H1 (cell line): ENCODE data around the gene HBD.

Experiments
- BRCA1 ChIP-seq: IDR thresholded peaks from 2 replicates; pipeline ENCODE4 v1.6.1; 2012; ENCODE audit warnings: low read depth, low read length, improper control_type of control experiment
- CBX5 ChIP-seq: fragments of 300-800, 300-1000 bp; sonication (generic); IDR thresholded peaks from 2 replicates; pipeline ENCODE4 v1.7.1; 2016; ENCODE audit warnings: antibody characterized with exemption, low read length, low read depth
- CHD1 ChIP-seq: IDR thresholded peaks from 2 replicates; pipeline ENCODE4 v1.6.1; 2012; ENCODE audit warnings: low read depth, low read length, improper control_type of control experiment
- CHD2 ChIP-seq: IDR thresholded peaks from 2 replicates; pipeline ENCODE4 v1.6.1; 2012; ENCODE audit warnings: low read length, improper control_type of control experiment
- EZH2 ChIP-seq: fragments of 200-600 bp; sonication (generic); IDR thresholded peaks from 2 replicates; pipeline ENCODE4 v1.7.1; 2012; ENCODE audit warnings: low read depth, mild to moderate bottlenecking, moderate library complexity, low read length, inconsistent platforms; ENCODE audit not compliant: severe bottlenecking
- JUN ChIP-seq: IDR thresholded peaks from 2 replicates; pipeline ENCODE4 v1.6.1; 2011; ENCODE audit warnings: low read depth, mild to moderate bottlenecking, improper control_type of control experiment, low read length
- PHF8 ChIP-seq: fragments of 200-600 bp; sonication (generic); conservative IDR thresholded peaks from 2 replicates; pipeline ENCODE4 v1.7.1; 2012; ENCODE audit warnings: low read depth, mild to moderate bottlenecking, inconsistent platforms, low read length, moderate library complexity
- POLR2A ChIP-seq, 2 experiments: IDR thresholded peaks; 1 replicate in 1 of 2; 2 replicates in 1 of 2; pipeline ENCODE4 v1.6.1; 2011; ENCODE audit warnings: low read depth in 2 of 2, low read length in 2 of 2, mild to moderate bottlenecking in 2 of 2; ENCODE audit errors: control extremely low read depth in 1 of 2
- RNF2 ChIP-seq: fragments of 200-900, 300-1000 bp; sonication (generic); IDR thresholded peaks from 2 replicates; pipeline ENCODE4 v1.7.1; 2016; ENCODE audit warnings: borderline replicate concordance, low read depth, mild to moderate bottlenecking, antibody characterized with exemption, low read length; ENCODE audit not compliant: poor library complexity, severe bottlenecking; ENCODE audit errors: missing control alignments
- SIN3A ChIP-seq, 2 experiments: IDR thresholded peaks in 1 of 2; conservative IDR thresholded peaks in 1 of 2; 2 replicates each; pipeline ENCODE4 v1.6.1; 2011 to 2012; ENCODE audit warnings: low read length in 2 of 2, improper control_type of control experiment in 1 of 2, low read depth in 1 of 2, mild to moderate bottlenecking in 1 of 2
- TF ChIP-seq, protein P1 (sequence below), 3 experiments: IDR thresholded peaks; 1 replicate in 2 of 3; 2 replicates in 1 of 3; pipeline versions ENCODE4 v1.5.1 to v1.6.1; 2011; ENCODE audit warnings: low read length in 3 of 3, mild to moderate bottlenecking in 3 of 3, inconsistent platforms in 2 of 3, low read depth in 1 of 3, moderate library complexity in 1 of 3; ENCODE audit not compliant: insufficient read depth in 1 of 3; ENCODE audit errors: control extremely low read depth in 1 of 3
- TF ChIP-seq, protein P2 (sequence below): IDR thresholded peaks from 2 replicates; pipeline ENCODE4 v1.6.1; 2011; ENCODE audit warnings: low read length, improper control_type of control experiment
- TF ChIP-seq, protein P3 (sequence below): IDR thresholded peaks from 2 replicates; pipeline ENCODE4 v1.6.1; 2012; ENCODE audit warnings: inconsistent platforms
- TF ChIP-seq, protein P4 (sequence below): IDR thresholded peaks from 2 replicates; pipeline ENCODE4 v1.6.1; 2012; ENCODE audit warnings: low read length, inconsistent platforms

DNA sequence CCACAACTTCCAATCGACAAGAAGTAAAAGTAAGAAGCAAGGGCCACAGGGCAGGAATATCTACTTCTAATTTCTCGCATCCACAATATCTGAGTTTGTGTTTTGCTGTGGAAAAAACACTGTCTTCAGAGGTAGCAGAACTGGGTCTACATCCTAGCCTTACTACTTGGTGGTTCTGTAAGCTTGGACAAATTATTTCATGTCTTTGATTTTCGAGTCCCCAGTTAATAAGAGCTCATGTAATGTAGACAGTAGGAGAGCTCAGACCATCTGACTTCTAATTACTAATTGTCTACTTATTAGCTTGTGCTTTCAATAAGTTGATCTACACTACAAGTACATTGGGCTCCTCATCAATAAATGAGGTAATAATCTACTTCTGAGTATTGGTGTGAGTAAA is 48.8 kb upstream of the HBD start:
- TF ChIP-seq, protein P1, sequence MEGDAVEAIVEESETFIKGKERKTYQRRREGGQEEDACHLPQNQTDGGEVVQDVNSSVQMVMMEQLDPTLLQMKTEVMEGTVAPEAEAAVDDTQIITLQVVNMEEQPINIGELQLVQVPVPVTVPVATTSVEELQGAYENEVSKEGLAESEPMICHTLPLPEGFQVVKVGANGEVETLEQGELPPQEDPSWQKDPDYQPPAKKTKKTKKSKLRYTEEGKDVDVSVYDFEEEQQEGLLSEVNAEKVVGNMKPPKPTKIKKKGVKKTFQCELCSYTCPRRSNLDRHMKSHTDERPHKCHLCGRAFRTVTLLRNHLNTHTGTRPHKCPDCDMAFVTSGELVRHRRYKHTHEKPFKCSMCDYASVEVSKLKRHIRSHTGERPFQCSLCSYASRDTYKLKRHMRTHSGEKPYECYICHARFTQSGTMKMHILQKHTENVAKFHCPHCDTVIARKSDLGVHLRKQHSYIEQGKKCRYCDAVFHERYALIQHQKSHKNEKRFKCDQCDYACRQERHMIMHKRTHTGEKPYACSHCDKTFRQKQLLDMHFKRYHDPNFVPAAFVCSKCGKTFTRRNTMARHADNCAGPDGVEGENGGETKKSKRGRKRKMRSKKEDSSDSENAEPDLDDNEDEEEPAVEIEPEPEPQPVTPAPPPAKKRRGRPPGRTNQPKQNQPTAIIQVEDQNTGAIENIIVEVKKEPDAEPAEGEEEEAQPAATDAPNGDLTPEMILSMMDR (IDR thresholded peaks at IDR 0.05; ENCODE audit: control extremely low read depth in 1 of 3, insufficient read depth in 1 of 3, low read depth in 1 of 3, low read length in 3 of 3): no peak
- TF ChIP-seq CHD2: no peak
- TF ChIP-seq SIN3A (conservative IDR thresholded peaks at IDR 0.05 in 1 of 2, IDR thresholded peaks at IDR 0.05 in 1 of 2; ENCODE audit: low read depth in 1 of 2, low read length in 2 of 2): no peak
- no peak for TF ChIP-seq POLR2A (IDR thresholded peaks at IDR 0.05; ENCODE audit: control extremely low read depth in 1 of 2, low read depth in 2 of 2, low read length in 2 of 2)
- TF ChIP-seq, protein P2, sequence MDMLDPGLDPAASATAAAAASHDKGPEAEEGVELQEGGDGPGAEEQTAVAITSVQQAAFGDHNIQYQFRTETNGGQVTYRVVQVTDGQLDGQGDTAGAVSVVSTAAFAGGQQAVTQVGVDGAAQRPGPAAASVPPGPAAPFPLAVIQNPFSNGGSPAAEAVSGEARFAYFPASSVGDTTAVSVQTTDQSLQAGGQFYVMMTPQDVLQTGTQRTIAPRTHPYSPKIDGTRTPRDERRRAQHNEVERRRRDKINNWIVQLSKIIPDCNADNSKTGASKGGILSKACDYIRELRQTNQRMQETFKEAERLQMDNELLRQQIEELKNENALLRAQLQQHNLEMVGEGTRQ: no peak
- no peak for TF ChIP-seq JUN
- TF ChIP-seq PHF8: no peak
- TF ChIP-seq BRCA1: no peak
- no peak for TF ChIP-seq CHD1
- TF ChIP-seq RNF2: no peak
- TF ChIP-seq, protein P3, sequence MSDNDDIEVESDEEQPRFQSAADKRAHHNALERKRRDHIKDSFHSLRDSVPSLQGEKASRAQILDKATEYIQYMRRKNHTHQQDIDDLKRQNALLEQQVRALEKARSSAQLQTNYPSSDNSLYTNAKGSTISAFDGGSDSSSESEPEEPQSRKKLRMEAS: no peak
- TF ChIP-seq CBX5: no peak
- TF ChIP-seq, protein P4, sequence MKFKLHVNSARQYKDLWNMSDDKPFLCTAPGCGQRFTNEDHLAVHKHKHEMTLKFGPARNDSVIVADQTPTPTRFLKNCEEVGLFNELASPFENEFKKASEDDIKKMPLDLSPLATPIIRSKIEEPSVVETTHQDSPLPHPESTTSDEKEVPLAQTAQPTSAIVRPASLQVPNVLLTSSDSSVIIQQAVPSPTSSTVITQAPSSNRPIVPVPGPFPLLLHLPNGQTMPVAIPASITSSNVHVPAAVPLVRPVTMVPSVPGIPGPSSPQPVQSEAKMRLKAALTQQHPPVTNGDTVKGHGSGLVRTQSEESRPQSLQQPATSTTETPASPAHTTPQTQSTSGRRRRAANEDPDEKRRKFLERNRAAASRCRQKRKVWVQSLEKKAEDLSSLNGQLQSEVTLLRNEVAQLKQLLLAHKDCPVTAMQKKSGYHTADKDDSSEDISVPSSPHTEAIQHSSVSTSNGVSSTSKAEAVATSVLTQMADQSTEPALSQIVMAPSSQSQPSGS: no peak
- TF ChIP-seq EZH2: no peak
